ENCODE data around the gene DYNC2I2. TPM values are rescaled to one million over a fixed set of nuclear protein-coding genes. Genes with fewer than 3 reads are reported as not detected.
"Not testable (repeated sequence)": the region's sequence is repeated elsewhere in the genome, so short reads cannot be mapped to it uniquely, and the experiment has no call there.

The DYNC2I2 gene
- 10 to 100 TPM; 12.8 to 20.3 TPM for total RNA-seq
- long read RNA-seq, transcript WDR34-201 (9 exons, 1,755 nt): major isoform, 27 of 38 reads
- long read RNA-seq, partial matches to known transcripts: 5 of 38 reads
- long read RNA-seq, other reads (novel, unspliced or antisense): 6 of 38 reads

- ATAC-seq: peak; percentile 99
- intact Hi-C loops (cut with DNase I): no loop called here
- peak; percentile 99 for DNase-seq
Observed at GRCh38 chr9:128656416-128657343, at the start of gene DYNC2I2. Gene DYNC2I2 (minus strand): TSS chr9:128656847. CDS start chr9:128656726, 121 bp downstream.

GRCh38 chr9:128706045-128706444, 49.4 kb upstream of the DYNC2I2 start:
- ATAC-seq (no peak), DNase-seq (peak; percentile 8)
- intact Hi-C loops (cut with DNase I): no loop called here

GRCh38 chr9:128705051-128705965, 48.7 kb upstream of the DYNC2I2 start:
- ATAC-seq (no peak), DNase-seq (peak; percentile 18)
- intact Hi-C loops (cut with DNase I): no loop called here

- DNase-seq: no peak
- ATAC-seq: no peak
- intact Hi-C loops (cut with DNase I): no loop called here
Observed at GRCh38 chr9:128704356-128704670, 47.7 kb upstream of the DYNC2I2 start.

- peak; percentile 25 to 58 for ATAC-seq
- peak; percentile 87 for DNase-seq
- intact Hi-C loops (cut with DNase I): no loop called here
Observed at GRCh38 chr9:128703616-128704355, 47.1 kb upstream of the DYNC2I2 start.

GRCh38 chr9:128702949-128703615, 46.4 kb upstream of the DYNC2I2 start:
- DNase-seq (peak; percentile 79), ATAC-seq (peak; percentile 27 to 40)
- intact Hi-C loops (cut with DNase I): no loop called here

- ATAC-seq (peak; percentile 87 to 90), DNase-seq (peak; percentile 90)
- intact Hi-C loops (cut with DNase I): no loop called here
Observed at GRCh38 chr9:128702445-128702948, 45.9 kb upstream of the DYNC2I2 start, which contains the start of gene PKN3. Gene PKN3 (plus strand): TSS chr9:128702503. CDS start chr9:128702916, 413 bp downstream.

- ATAC-seq (no peak), DNase-seq (peak; percentile 10)
- intact Hi-C loops (cut with DNase I): no loop called here
Observed at GRCh38 chr9:128701227-128701854, 44.7 kb upstream of the DYNC2I2 start.

GRCh38 chr9:128699096-128699795, 42.6 kb upstream of the DYNC2I2 start:
- ATAC-seq; intact Hi-C loops (cut with DNase I): not testable (repeated sequence)
- peak; percentile 7 for DNase-seq

- ATAC-seq (no peak), DNase-seq (no peak)
- intact Hi-C loops (cut with DNase I): no loop called here
Observed at GRCh38 chr9:128696923-128697707, 40.5 kb upstream of the DYNC2I2 start.

- DNase-seq: no peak
- ATAC-seq: no peak
- intact Hi-C loops (cut with DNase I): no loop called here
Observed at GRCh38 chr9:128694344-128694743, 37.7 kb upstream of the DYNC2I2 start.

- DNase-seq; ATAC-seq; intact Hi-C loops (cut with DNase I): not testable (repeated sequence)
Observed at GRCh38 chr9:128693738-128694137, 37.1 kb upstream of the DYNC2I2 start.

- intact Hi-C loops (cut with DNase I): no loop called here
- ATAC-seq: no peak
- DNase-seq: no peak
Observed at GRCh38 chr9:128690684-128691034, 34.0 kb upstream of the DYNC2I2 start.

- intact Hi-C loops (cut with DNase I): loop anchor here in 1 of 2 donors (10.0 kb wide), 1 partner anchor 55 kb away; no protein-coding TSS in a partner anchor
- no peak for ATAC-seq
- DNase-seq: peak; percentile 53
Observed at GRCh38 chr9:128689820-128690683, 33.4 kb upstream of the DYNC2I2 start.

GRCh38 chr9:128689293-128689774, 32.7 kb upstream of the DYNC2I2 start:
- DNase-seq (peak; percentile 73), ATAC-seq (peak; percentile 22 to 31)
- intact Hi-C loops (cut with DNase I): loop anchor here in 1 of 2 donors (10.0 kb wide), 1 partner anchor 55 kb away; no protein-coding TSS in a partner anchor

Data from left cardiac atrium (tissue), 4 donors.